DMS 273 treated with DMSO at 0.1 percent for 48 hours (cell line): ENCODE results near the gene RIT2.

Source experiments
- DNase-seq: peaks from one replicate; lab custom pipeline; 2025; lab: John Stamatoyannopoulos, UW

RIT2 gene

GRCh38 chr18:43081396-43081795 is 34.1 kb downstream of the RIT2 start:
- no peak for DNase-seq

- no peak for DNase-seq
Measured at GRCh38 chr18:43080671-43081070, 34.8 kb downstream of the RIT2 start.

- no peak for DNase-seq
Measured at GRCh38 chr18:43079422-43079821, 36.1 kb downstream of the RIT2 start.

- no peak for DNase-seq
Measured at GRCh38 chr18:43078478-43079092, 36.9 kb downstream of the RIT2 start.

GRCh38 chr18:43077510-43078308 is 37.8 kb downstream of the RIT2 start:
- no peak for DNase-seq

GRCh38 chr18:43073771-43074170 is 41.7 kb downstream of the RIT2 start:
- no peak for DNase-seq

- DNase-seq = no peak
Measured at GRCh38 chr18:43068781-43069180, 46.7 kb downstream of the RIT2 start.

- DNase-seq = no peak
Measured at GRCh38 chr18:43067570-43067969, 47.9 kb downstream of the RIT2 start.

- DNase-seq = no peak
Measured at GRCh38 chr18:43061816-43062215, 53.7 kb downstream of the RIT2 start.

- DNase-seq = no peak
Measured at GRCh38 chr18:43061318-43061717, 54.2 kb downstream of the RIT2 start.

- DNase-seq = no peak
Measured at GRCh38 chr18:43060020-43060419, 55.5 kb downstream of the RIT2 start.

- DNase-seq = no peak
Measured at GRCh38 chr18:43054815-43055519, 60.5 kb downstream of the RIT2 start.

GRCh38 chr18:43049021-43049420 is 66.5 kb downstream of the RIT2 start:
- no peak for DNase-seq

GRCh38 chr18:43046322-43046721 is 69.2 kb downstream of the RIT2 start:
- no peak for DNase-seq

GRCh38 chr18:43043626-43044025 is 71.9 kb downstream of the RIT2 start:
- DNase-seq = no peak

- DNase-seq = no peak
Measured at GRCh38 chr18:43040281-43040680, 75.2 kb downstream of the RIT2 start.

- DNase-seq = no peak
Measured at GRCh38 chr18:43034683-43035500, 80.6 kb downstream of the RIT2 start.

GRCh38 chr18:43031169-43031568 is 84.3 kb downstream of the RIT2 start:
- DNase-seq = no peak

- no peak for DNase-seq
Measured at GRCh38 chr18:43029414-43029813, 86.1 kb downstream of the RIT2 start.

GRCh38 chr18:43022874-43023273 is 92.6 kb downstream of the RIT2 start:
- DNase-seq = no peak

GRCh38 chr18:43017622-43018021 is 97.9 kb downstream of the RIT2 start:
- no peak for DNase-seq

- no peak for DNase-seq
Measured at GRCh38 chr18:43013486-43013885, 102.0 kb downstream of the RIT2 start.
